ENCODE results near the gene CDC16. TPM values are rescaled to one million over a fixed set of nuclear protein-coding genes. Genes with fewer than 3 reads are reported as not detected.

The CDC16 gene
- total and polyA plus RNA-seq, 2 donors from 2014 or later = 49.3 to 57.7 TPM

DNA sequence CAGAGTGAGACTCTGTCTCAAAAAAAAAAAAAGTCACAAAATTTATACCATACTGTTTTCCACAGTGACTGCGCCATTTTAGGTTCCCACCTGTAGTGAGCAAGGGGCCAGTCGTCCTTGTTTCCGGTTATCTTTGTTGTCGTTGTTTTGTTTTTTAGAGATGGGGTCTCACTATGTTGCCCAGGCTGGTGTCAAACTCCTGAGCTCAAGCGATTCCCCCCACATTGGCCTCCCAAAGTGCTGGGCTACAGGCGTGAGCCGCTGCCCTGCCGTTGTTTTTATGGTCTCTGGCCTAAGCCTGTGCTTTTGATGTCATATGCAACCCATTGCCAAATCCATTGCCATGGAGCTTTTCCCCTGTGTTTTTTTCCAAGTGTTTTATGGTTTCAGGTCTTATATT lies 50.0 kb downstream of the CDC16 start:
- no peaks in the 10 kb centered on the region for H3K27me3 ChIP-seq (ENCODE audit: control insufficient read depth, insufficient read depth, low read length)
- TF ChIP-seq CTCF (IDR thresholded peaks at IDR 0.05; ENCODE audit: borderline replicate concordance, extremely low read depth, insufficient read depth) = no peak
- intact Hi-C loops (cut with DNase I) = no loop called here
- H3K9me3 ChIP-seq (ENCODE audit: control insufficient read depth in 2 of 3, insufficient read depth in 1 of 3, low read length in 3 of 3) = no peaks in the 10 kb centered on the region
- no peak overlapping the region for H3K27ac ChIP-seq (ENCODE audit: low read depth in 2 of 2, low read length in 2 of 2)
- no peak overlapping the region for H3K4me3 ChIP-seq (ENCODE audit: low read length in 3 of 3)
- H3K9ac ChIP-seq (ENCODE audit: low read length in 3 of 3) = no peak overlapping the region
- peaks cover 1 to 11% (median 2%) of the 10 kb centered on the region in 3 donors for H3K4me1 ChIP-seq (ENCODE audit: control insufficient read depth in 2 of 3, insufficient read depth in 2 of 3, low read depth in 1 of 3, low read length in 3 of 3)
- FAIRE-seq (no peak), DNase-seq (no peak)
- H3K36me3 ChIP-seq (ENCODE audit: control insufficient read depth in 2 of 3, insufficient read depth in 3 of 3, low read length in 3 of 3) = peaks cover 8 to 16% (median 9%) of the 10 kb centered on the region in 3 donors

- DNase-seq = no peak
- Histone ChIP-seq H3K9ac (ENCODE audit: low read length in 3 of 3) (no peak overlapping the region), H3K4me1 (ENCODE audit: control insufficient read depth in 2 of 3, insufficient read depth in 2 of 3, low read depth in 1 of 3, low read length in 3 of 3) (peaks cover 0 to 5% (median 0%) of the 10 kb centered on the region in 3 donors), H3K9me3 (ENCODE audit: control insufficient read depth in 2 of 3, insufficient read depth in 1 of 3, low read length in 3 of 3) (no peaks in the 10 kb centered on the region), H3K4me3 (ENCODE audit: low read length in 3 of 3) (no peak overlapping the region), H3K27ac (ENCODE audit: low read depth in 2 of 2, low read length in 2 of 2) (no peak overlapping the region), H3K27me3 (ENCODE audit: control insufficient read depth, insufficient read depth, low read length) (no peaks in the 10 kb centered on the region), H3K36me3 (ENCODE audit: control insufficient read depth in 2 of 3, insufficient read depth in 3 of 3, low read length in 3 of 3) (peaks cover 8 to 16% (median 9%) of the 10 kb centered on the region in 3 donors)
- intact Hi-C loops (cut with DNase I) = no loop called here
- FAIRE-seq = no peak
- no peak for TF ChIP-seq CTCF (IDR thresholded peaks at IDR 0.05; ENCODE audit: borderline replicate concordance, extremely low read depth, insufficient read depth)
Measured at GRCh38 chr13:114285166-114285808, 50.6 kb downstream of the CDC16 start.

GRCh38 chr13:114286808-114287207 lies 52.1 kb downstream of the CDC16 start:
- H3K36me3 ChIP-seq (ENCODE audit: control insufficient read depth in 2 of 3, insufficient read depth in 3 of 3, low read length in 3 of 3) = peaks cover 8 to 20% (median 9%) of the 10 kb centered on the region in 3 donors
- H3K9me3 ChIP-seq (ENCODE audit: control insufficient read depth in 2 of 3, insufficient read depth in 1 of 3, low read length in 3 of 3) = no peaks in the 10 kb centered on the region
- FAIRE-seq (no peak), DNase-seq (no peak)
- H3K27me3 ChIP-seq (ENCODE audit: control insufficient read depth, insufficient read depth, low read length) = no peaks in the 10 kb centered on the region
- no peak overlapping the region for H3K9ac ChIP-seq (ENCODE audit: low read length in 3 of 3)
- H3K4me1 ChIP-seq (ENCODE audit: control insufficient read depth in 2 of 3, insufficient read depth in 2 of 3, low read depth in 1 of 3, low read length in 3 of 3) = no peaks in the 10 kb centered on the region
- no peak overlapping the region for H3K4me3 ChIP-seq (ENCODE audit: low read length in 3 of 3)
- TF ChIP-seq CTCF (IDR thresholded peaks at IDR 0.05; ENCODE audit: borderline replicate concordance, extremely low read depth, insufficient read depth) = no peak
- intact Hi-C loops (cut with DNase I) = no loop called here
- H3K27ac ChIP-seq (ENCODE audit: low read depth in 2 of 2, low read length in 2 of 2) = no peak overlapping the region

Data from kidney (tissue), 14 donors.